Fibroblast of the aortic adventitia (primary cell): ENCODE results near the gene SEMA4D. TPM values are rescaled to one million over a fixed set of nuclear protein-coding genes. Genes with fewer than 3 reads are reported as not detected.

Experiments used
- DNase-seq: peaks from one replicate; pipeline ENCODE4 v3.0.0-alpha.2; 2010; ENCODE audit warnings: low read depth
- H3K4me3 ChIP-seq: 2 replicates; pipeline ENCODE4 v1.5.1; 2011; ENCODE audit warnings: low read depth, mild to moderate bottlenecking, control low read depth, low read length, moderate library complexity
- CTCF ChIP-seq: IDR thresholded peaks from 2 replicates; pipeline ENCODE4 v1.5.1; 2011; ENCODE audit warnings: mild to moderate bottlenecking, low read length, control low read depth, inconsistent platforms; ENCODE audit not compliant: insufficient read depth
- total RNA-seq: library from RNA; depleted of rRNA; stranded (reverse); fragments of >200 nt; gene quantifications from 2 replicates; pipeline ENCODE4 v1.2.3, GENCODE V29; 2012; ENCODE audit warnings: low replicate concordance

Gene SEMA4D
- total RNA-seq, 1 donor, result 0.36 TPM

- DNase-seq, result no peak
Measured at GRCh38 chr9:89430995-89431394, 66.9 kb downstream of the SEMA4D start.

GRCh38 chr9:89428901-89429890 is 68.7 kb downstream of the SEMA4D start:
- TF ChIP-seq CTCF, result no peak
- DNase-seq, result no peak

More at GRCh38 chr9:89430995-89431394, 66.9 kb downstream of the SEMA4D start:
- TF ChIP-seq CTCF, result no peak
- no peak overlapping the region for H3K4me3 ChIP-seq

GRCh38 chr9:89428222-89428761 is 69.6 kb downstream of the SEMA4D start:
- no peak overlapping the region for H3K4me3 ChIP-seq
- no peak for TF ChIP-seq CTCF
- no peak for DNase-seq

More at GRCh38 chr9:89428901-89429890, 68.7 kb downstream of the SEMA4D start:
- no peak overlapping the region for H3K4me3 ChIP-seq

- TF ChIP-seq CTCF, result no peak
- DNase-seq, result no peak
- no peak overlapping the region for H3K4me3 ChIP-seq
Measured at GRCh38 chr9:89427621-89428221, 70.2 kb downstream of the SEMA4D start.

- no peak overlapping the region for H3K4me3 ChIP-seq
- TF ChIP-seq CTCF, result no peak
- no peak for DNase-seq
Measured at GRCh38 chr9:89426384-89426961, 71.4 kb downstream of the SEMA4D start.

- DNase-seq, result no peak
- TF ChIP-seq CTCF, result no peak
- no peak overlapping the region for H3K4me3 ChIP-seq
Measured at GRCh38 chr9:89425921-89426383, 72.0 kb downstream of the SEMA4D start.
